HepG2 (cell line): ENCODE measurements around the gene EMC8. TPM values are rescaled to one million over a fixed set of nuclear protein-coding genes. Genes with fewer than 3 reads are reported as not detected.

Experiments used
- AHR ChIP-seq: IDR thresholded peaks from 2 replicates; pipeline ENCODE4 v1.6.1; 2018; ENCODE audit warnings: missing genetic modification reagents, missing compliant biosample characterization
- GABPB1 ChIP-seq: IDR thresholded peaks from 2 replicates; pipeline ENCODE4 v1.6.1; 2016; ENCODE audit warnings: mild to moderate bottlenecking, missing genetic modification reagents, moderate library complexity, missing compliant biosample characterization
- GATAD1 ChIP-seq: IDR thresholded peaks from 2 replicates; pipeline ENCODE4 v1.6.1; 2016; ENCODE audit warnings: missing genetic modification reagents, missing compliant biosample characterization
- HIC2 ChIP-seq: sonication (generic); formaldehyde crosslinking; IDR thresholded peaks from 2 replicates; pipeline ENCODE4 v1.9.0; 2022; ENCODE audit warnings: low read depth, missing genetic modification reagents
- JDP2 ChIP-seq: sonication (generic); formaldehyde crosslinking; IDR thresholded peaks from 2 replicates; pipeline ENCODE4 v1.8.1; 2022; ENCODE audit warnings: missing genetic modification reagents, borderline replicate concordance
- MAF1 ChIP-seq: sonication (generic); formaldehyde crosslinking; IDR thresholded peaks from 2 replicates; pipeline ENCODE4 v1.5.0; 2020; ENCODE audit warnings: missing genetic modification reagents, borderline replicate concordance
- NFKBIZ ChIP-seq: IDR thresholded peaks from 2 replicates; pipeline ENCODE4 v1.6.1; 2018; ENCODE audit warnings: missing genetic modification reagents, missing compliant biosample characterization
- NFYC ChIP-seq: IDR thresholded peaks from 2 replicates; pipeline ENCODE4 v1.6.1; 2016; ENCODE audit warnings: missing genetic modification reagents, missing compliant biosample characterization
- PTBP1 ChIP-seq: fragments of 200-400 bp; formaldehyde crosslinking; IDR thresholded peaks from 2 replicates; pipeline ENCODE4 v1.6.1; 2018; ENCODE audit warnings: low read length, low read depth; ENCODE audit not compliant: poor library complexity, severe bottlenecking
- RBM22 ChIP-seq: fragments of 200-400 bp; formaldehyde crosslinking; optimal IDR thresholded peaks from 2 replicates; pipeline ENCODE3; 2017; ENCODE audit warnings: mild to moderate bottlenecking, low read length, moderate library complexity
- RORA ChIP-seq: sonication (generic); formaldehyde crosslinking; IDR thresholded peaks from 2 replicates; pipeline ENCODE4 v1.5.0; 2020; ENCODE audit warnings: mild to moderate bottlenecking, missing genetic modification reagents, moderate library complexity
- SNAI1 ChIP-seq: sonication (generic); formaldehyde crosslinking; IDR thresholded peaks from 2 replicates; pipeline ENCODE4 v1.5.0; 2020; ENCODE audit warnings: mild to moderate bottlenecking, missing genetic modification reagents, borderline replicate concordance
- YEATS2 ChIP-seq: sonication (generic); formaldehyde crosslinking; IDR thresholded peaks from 2 replicates; pipeline ENCODE4 v1.4.0; 2020; ENCODE audit warnings: missing genetic modification reagents, borderline replicate concordance
- ZBTB3 ChIP-seq: sonication (generic); formaldehyde crosslinking; IDR thresholded peaks from 2 replicates; pipeline ENCODE4 v1.4.0; 2020; ENCODE audit warnings: low read depth, mild to moderate bottlenecking, moderate library complexity, missing genetic modification reagents, borderline replicate concordance
- ZFP62 ChIP-seq: sonication (generic); formaldehyde crosslinking; IDR thresholded peaks from 2 replicates; pipeline ENCODE4 v1.4.0; 2020; ENCODE audit warnings: missing genetic modification reagents
- ZFYVE20 ChIP-seq: sonication (generic); formaldehyde crosslinking; IDR thresholded peaks from 2 replicates; pipeline ENCODE4 v1.8.0; 2023; ENCODE audit warnings: low read depth, mild to moderate bottlenecking, moderate library complexity, missing genetic modification reagents, borderline replicate concordance
- ZNF331 ChIP-seq: sonication (generic); formaldehyde crosslinking; IDR thresholded peaks from 2 replicates; pipeline ENCODE4 v1.4.0; 2020; ENCODE audit warnings: missing genetic modification reagents
- ZNF501 ChIP-seq: sonication (generic); formaldehyde crosslinking; IDR thresholded peaks from 2 replicates; pipeline ENCODE4 v1.5.1; 2020; ENCODE audit warnings: mild to moderate bottlenecking, moderate library complexity, missing genetic modification reagents
- ZNF703 ChIP-seq: sonication (generic); formaldehyde crosslinking; IDR thresholded peaks from 2 replicates; pipeline ENCODE4 v1.5.1; 2020; ENCODE audit warnings: missing genetic modification reagents, mild to moderate bottlenecking, moderate library complexity, borderline replicate concordance
- polyA plus RNA-seq, 8 experiments: library from polyadenylated mRNA; depleted of rRNA in 3 of 8; stranded (reverse) in 7 of 8; unstranded in 1 of 8; fragments of >200 nt; fragmentation: Illumina TruSeq in 4 of 8; extraction: Trizol in 4 of 8; gene quantifications; 2 replicates each; pipeline versions ENCODE4 v1.2.1 to v1.2.3, GENCODE V29; 2011 to 2016; ENCODE audit warnings: low read depth in 4 of 8, missing spikeins in 1 of 8, mixed read lengths in 1 of 8; ENCODE audit not compliant: insufficient read depth in 1 of 8
- total RNA-seq, 5 experiments: library from RNA; depleted of rRNA; stranded (reverse); fragments of >200 nt; fragmentation: Illumina TruSeq; extraction: Trizol; gene quantifications; 2 replicates each; pipeline ENCODE4 v1.2.3, GENCODE V29; 2016; ENCODE audit warnings: low read depth in 1 of 5
- TF ChIP-seq, protein P1 (sequence below): sonication (generic); formaldehyde crosslinking; IDR thresholded peaks from 2 replicates; pipeline ENCODE4 v1.8.1; 2023; ENCODE audit warnings: mild to moderate bottlenecking, missing genetic modification reagents
- TF ChIP-seq, protein P2 (sequence below): sonication (generic); formaldehyde crosslinking; IDR thresholded peaks from 2 replicates; pipeline ENCODE4 v1.4.0; 2020; ENCODE audit warnings: missing genetic modification reagents

The EMC8 gene
- total and polyA plus RNA-seq, 2 of the 13 experiments (the other 11 are each of a cell fraction or from before 2014, with no cell fraction given) = 55.0 to 76.0 TPM

DNA sequence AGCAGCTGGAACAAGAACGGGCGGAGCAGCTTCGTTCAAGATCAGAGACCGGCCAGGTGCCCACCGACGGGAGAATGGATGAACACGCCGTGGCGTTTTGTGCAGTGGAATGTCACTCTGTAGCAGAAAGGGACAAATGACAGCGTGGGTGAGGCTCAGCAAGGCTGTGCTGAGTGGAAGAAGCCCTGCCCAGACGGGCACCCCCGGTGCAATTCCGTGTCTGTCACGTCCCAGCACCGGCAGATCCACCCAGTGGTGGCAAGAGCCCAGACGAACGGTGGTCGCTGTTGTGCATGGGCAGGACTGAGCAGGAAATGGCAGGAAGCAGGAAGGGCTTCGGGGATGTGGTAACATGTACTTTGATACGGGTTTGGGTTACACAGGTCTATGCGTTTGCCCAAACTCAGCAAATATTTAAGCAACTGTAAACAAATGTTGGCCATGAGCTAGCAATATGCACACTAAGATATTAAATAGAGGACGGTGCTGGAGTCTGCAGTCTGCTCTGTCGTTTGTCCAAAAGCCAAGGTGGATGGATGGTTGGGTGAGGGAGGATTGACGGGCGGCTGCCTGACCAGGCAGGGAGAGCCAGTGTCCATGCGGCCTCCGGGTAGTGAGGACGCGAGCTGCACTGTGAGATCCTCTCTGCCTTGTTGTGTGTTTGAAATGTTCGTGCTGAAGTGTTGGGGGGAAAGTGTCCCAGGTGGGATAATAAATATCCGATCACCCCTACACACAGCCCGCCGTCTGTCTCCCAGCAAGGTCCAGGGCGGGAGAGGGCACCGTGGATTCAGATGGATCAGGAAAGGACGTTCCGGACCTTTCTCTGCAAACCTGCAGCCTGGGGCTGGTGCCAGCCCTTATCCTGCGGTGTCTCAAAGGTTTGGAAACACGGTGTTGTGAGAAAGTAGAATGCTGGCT is 48.6 kb upstream of the EMC8 start (continued):
- TF ChIP-seq ZFP62 (CRISPR knock-in tag) (no peak), JDP2 (CRISPR knock-in tag) (peak; percentile 58; the same call in 1 of the 2 replicates), ZNF703 (CRISPR knock-in tag) (peak; percentile 60; the same call in 1 of the 2 replicates), GABPB1 (peak; percentile 86), SNAI1 (peak; percentile 84; the same call in 1 of the 2 replicates), MAF1 (no peak), ZNF501 (CRISPR knock-in tag) (peak; percentile 98), GATAD1 (CRISPR knock-in tag) (peak; percentile 57), HIC2 (CRISPR knock-in tag) (peak; percentile 91), ZNF331 (CRISPR knock-in tag) (peak; percentile 94), PTBP1 (no peak), NFYC (CRISPR knock-in tag) (no peak), RBM22 (no peak), ZBTB3 (CRISPR knock-in tag) (0 out of 2 replicates have a peak, but pooled peaks have one; percentile 72), AHR (CRISPR knock-in tag) (peak; percentile 76; the same call in 1 of the 2 replicates), YEATS2 (no peak), ZFYVE20 (CRISPR knock-in tag) (no peak), RORA (CRISPR knock-in tag) (no peak), NFKBIZ (CRISPR knock-in tag) (0 out of 2 replicates have a peak, but pooled peaks have one; percentile 55)
- TF ChIP-seq, protein P1, sequence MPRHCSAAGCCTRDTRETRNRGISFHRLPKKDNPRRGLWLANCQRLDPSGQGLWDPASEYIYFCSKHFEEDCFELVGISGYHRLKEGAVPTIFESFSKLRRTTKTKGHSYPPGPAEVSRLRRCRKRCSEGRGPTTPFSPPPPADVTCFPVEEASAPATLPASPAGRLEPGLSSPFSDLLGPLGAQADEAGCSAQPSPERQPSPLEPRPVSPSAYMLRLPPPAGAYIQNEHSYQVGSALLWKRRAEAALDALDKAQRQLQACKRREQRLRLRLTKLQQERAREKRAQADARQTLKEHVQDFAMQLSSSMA (CRISPR knock-in tag) = no peak; the same call in 1 of the 2 replicates
- TF ChIP-seq, protein P2, sequence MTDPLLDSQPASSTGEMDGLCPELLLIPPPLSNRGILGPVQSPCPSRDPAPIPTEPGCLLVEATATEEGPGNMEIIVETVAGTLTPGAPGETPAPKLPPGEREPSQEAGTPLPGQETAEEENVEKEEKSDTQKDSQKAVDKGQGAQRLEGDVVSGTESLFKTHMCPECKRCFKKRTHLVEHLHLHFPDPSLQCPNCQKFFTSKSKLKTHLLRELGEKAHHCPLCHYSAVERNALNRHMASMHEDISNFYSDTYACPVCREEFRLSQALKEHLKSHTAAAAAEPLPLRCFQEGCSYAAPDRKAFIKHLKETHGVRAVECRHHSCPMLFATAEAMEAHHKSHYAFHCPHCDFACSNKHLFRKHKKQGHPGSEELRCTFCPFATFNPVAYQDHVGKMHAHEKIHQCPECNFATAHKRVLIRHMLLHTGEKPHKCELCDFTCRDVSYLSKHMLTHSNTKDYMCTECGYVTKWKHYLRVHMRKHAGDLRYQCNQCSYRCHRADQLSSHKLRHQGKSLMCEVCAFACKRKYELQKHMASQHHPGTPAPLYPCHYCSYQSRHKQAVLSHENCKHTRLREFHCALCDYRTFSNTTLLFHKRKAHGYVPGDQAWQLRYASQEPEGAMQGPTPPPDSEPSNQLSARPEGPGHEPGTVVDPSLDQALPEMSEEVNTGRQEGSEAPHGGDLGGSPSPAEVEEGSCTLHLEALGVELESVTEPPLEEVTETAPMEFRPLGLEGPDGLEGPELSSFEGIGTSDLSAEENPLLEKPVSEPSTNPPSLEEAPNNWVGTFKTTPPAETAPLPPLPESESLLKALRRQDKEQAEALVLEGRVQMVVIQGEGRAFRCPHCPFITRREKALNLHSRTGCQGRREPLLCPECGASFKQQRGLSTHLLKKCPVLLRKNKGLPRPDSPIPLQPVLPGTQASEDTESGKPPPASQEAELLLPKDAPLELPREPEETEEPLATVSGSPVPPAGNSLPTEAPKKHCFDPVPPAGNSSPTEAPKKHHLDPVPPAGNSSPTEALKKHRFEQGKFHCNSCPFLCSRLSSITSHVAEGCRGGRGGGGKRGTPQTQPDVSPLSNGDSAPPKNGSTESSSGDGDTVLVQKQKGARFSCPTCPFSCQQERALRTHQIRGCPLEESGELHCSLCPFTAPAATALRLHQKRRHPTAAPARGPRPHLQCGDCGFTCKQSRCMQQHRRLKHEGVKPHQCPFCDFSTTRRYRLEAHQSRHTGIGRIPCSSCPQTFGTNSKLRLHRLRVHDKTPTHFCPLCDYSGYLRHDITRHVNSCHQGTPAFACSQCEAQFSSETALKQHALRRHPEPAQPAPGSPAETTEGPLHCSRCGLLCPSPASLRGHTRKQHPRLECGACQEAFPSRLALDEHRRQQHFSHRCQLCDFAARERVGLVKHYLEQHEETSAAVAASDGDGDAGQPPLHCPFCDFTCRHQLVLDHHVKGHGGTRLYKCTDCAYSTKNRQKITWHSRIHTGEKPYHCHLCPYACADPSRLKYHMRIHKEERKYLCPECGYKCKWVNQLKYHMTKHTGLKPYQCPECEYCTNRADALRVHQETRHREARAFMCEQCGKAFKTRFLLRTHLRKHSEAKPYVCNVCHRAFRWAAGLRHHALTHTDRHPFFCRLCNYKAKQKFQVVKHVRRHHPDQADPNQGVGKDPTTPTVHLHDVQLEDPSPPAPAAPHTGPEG (CRISPR knock-in tag) = 0 out of 2 replicates have a peak, but pooled peaks have one; percentile 21
